Globus pallidus (tissue), 1 donor: ENCODE measurements around the gene POM121.
"Not testable (repeated sequence)": the region's sequence is repeated elsewhere in the genome, so short reads cannot be mapped to it uniquely, and the experiment has no call there.

Source experiments
- DNase-seq: peaks from one replicate; pipeline ENCODE4 v3.0.0-alpha.2; 2015; ENCODE audit warnings: low spot score

POM121 gene

GRCh38 chr7:72924733-72925545, at the start of gene POM121:
Gene POM121 (plus strand): TSS chr7:72925095. CDS start chr7:72925122, 27 bp downstream.
- peak; percentile 77 for DNase-seq

- DNase-seq: peak; percentile 80
Observed at GRCh38 chr7:72879079-72879736, 45.7 kb upstream of the POM121 start.

- peak; percentile 40 for DNase-seq
Observed at GRCh38 chr7:72879737-72880215, 45.1 kb upstream of the POM121 start.

- not testable (repeated sequence) for DNase-seq
Observed at GRCh38 chr7:72891750-72892149, 33.1 kb upstream of the POM121 start.

GRCh38 chr7:72904740-72905139, 20.2 kb upstream of the POM121 start:
- not testable (repeated sequence) for DNase-seq

- DNase-seq: not testable (repeated sequence)
Observed at GRCh38 chr7:72908422-72908821, 16.5 kb upstream of the POM121 start.

GRCh38 chr7:72911395-72911794, 13.5 kb upstream of the POM121 start:
- not testable (repeated sequence) for DNase-seq

- not testable (repeated sequence) for DNase-seq
Observed at GRCh38 chr7:72913750-72914149, 11.1 kb upstream of the POM121 start.

- DNase-seq: not testable (repeated sequence)
Observed at GRCh38 chr7:72914756-72915525, 10.0 kb upstream of the POM121 start.

- DNase-seq: no peak
Observed at GRCh38 chr7:72919256-72919775, 5.6 kb upstream of the POM121 start.

GRCh38 chr7:72924386-72924732, 536 bp upstream of the POM121 start:
- DNase-seq: peak; percentile 2

GRCh38 chr7:72925546-72926120, 738 bp downstream of the POM121 start:
- peak; percentile 2 for DNase-seq

- DNase-seq: not testable (repeated sequence)
Observed at GRCh38 chr7:72927791-72928190, 2.9 kb downstream of the POM121 start.

GRCh38 chr7:72928216-72928615, 3.3 kb downstream of the POM121 start:
- DNase-seq: not testable (repeated sequence)

GRCh38 chr7:72942022-72942705, 17.3 kb downstream of the POM121 start:
- DNase-seq: not testable (repeated sequence)

- not testable (repeated sequence) for DNase-seq
Observed at GRCh38 chr7:72942956-72943355, 18.1 kb downstream of the POM121 start.

GRCh38 chr7:72944937-72945336, 20.0 kb downstream of the POM121 start:
- not testable (repeated sequence) for DNase-seq

- DNase-seq: not testable (repeated sequence)
Observed at GRCh38 chr7:72945597-72945996, 20.7 kb downstream of the POM121 start.

- DNase-seq: not testable (repeated sequence)
Observed at GRCh38 chr7:72946130-72946745, 21.3 kb downstream of the POM121 start.

- not testable (repeated sequence) for DNase-seq
Observed at GRCh38 chr7:72948714-72949113, 23.8 kb downstream of the POM121 start.

GRCh38 chr7:72949276-72949675, 24.4 kb downstream of the POM121 start:
- DNase-seq: not testable (repeated sequence)
